Astrocyte of the spinal cord (primary cell): ENCODE data around the gene ZNF326.

Source experiments
- DNase-seq: peaks from one replicate; pipeline ENCODE4 v3.0.0; 2011; ENCODE audit warnings: low read depth, low spot score
- H3K4me3 ChIP-seq: 2 replicates; pipeline ENCODE4 v1.5.1; 2011; ENCODE audit warnings: low read depth, mild to moderate bottlenecking, low read length, moderate library complexity
- in situ Hi-C: cut with HindIII; loops from 2 replicates; pipeline ENCODE4 v1.10.0; 2017; ENCODE audit warnings: low sequenced_read_pairs
- TF ChIP-seq, protein P1 (sequence below): IDR thresholded peaks from 2 replicates; pipeline ENCODE4 v1.5.1; 2012; ENCODE audit warnings: low read depth, mild to moderate bottlenecking, low read length, inconsistent platforms

The ZNF326 gene

GRCh38 chr1:89951766-89952604, 42.9 kb upstream of the ZNF326 start:
- in situ Hi-C loops, result no loop called here
- peak; percentile 80 for DNase-seq
- TF ChIP-seq, protein P1, sequence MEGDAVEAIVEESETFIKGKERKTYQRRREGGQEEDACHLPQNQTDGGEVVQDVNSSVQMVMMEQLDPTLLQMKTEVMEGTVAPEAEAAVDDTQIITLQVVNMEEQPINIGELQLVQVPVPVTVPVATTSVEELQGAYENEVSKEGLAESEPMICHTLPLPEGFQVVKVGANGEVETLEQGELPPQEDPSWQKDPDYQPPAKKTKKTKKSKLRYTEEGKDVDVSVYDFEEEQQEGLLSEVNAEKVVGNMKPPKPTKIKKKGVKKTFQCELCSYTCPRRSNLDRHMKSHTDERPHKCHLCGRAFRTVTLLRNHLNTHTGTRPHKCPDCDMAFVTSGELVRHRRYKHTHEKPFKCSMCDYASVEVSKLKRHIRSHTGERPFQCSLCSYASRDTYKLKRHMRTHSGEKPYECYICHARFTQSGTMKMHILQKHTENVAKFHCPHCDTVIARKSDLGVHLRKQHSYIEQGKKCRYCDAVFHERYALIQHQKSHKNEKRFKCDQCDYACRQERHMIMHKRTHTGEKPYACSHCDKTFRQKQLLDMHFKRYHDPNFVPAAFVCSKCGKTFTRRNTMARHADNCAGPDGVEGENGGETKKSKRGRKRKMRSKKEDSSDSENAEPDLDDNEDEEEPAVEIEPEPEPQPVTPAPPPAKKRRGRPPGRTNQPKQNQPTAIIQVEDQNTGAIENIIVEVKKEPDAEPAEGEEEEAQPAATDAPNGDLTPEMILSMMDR, result no peak
- H3K4me3 ChIP-seq, result no peak overlapping the region

- no peak for DNase-seq
- in situ Hi-C loops, result no loop called here
- TF ChIP-seq, protein P1, result no peak
- no peak overlapping the region for H3K4me3 ChIP-seq
Measured at GRCh38 chr1:89952605-89953130, 42.2 kb upstream of the ZNF326 start.

DNA sequence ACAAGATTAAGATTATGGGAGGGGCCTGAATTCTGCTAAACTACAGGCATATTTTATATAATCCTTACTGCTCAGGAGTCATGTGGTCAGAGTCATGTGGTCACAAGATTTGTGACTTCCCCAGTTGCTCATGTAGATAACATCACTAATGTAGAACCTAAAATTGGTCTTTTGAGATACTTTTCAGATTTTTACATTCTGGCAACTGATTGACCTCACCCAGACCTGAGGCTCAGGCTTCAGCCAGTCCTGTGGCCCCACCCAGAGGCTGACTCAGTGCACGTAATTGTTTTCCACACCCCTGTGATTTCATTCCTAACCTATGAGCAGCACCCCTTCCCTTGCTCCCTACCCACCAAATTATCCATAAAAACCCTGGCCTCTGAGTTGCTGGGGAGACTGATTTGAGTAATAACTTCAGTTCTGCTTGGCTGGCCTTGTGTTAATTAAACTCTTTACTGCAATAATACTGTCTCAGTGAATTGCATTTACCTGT, 41.7 kb upstream of the ZNF326 start:
- TF ChIP-seq, protein P1, result peak; percentile 24

GRCh38 chr1:89953929-89954328, 41.0 kb upstream of the ZNF326 start:
- H3K4me3 ChIP-seq, result no peak overlapping the region
- in situ Hi-C loops, result no loop called here
- TF ChIP-seq, protein P1, result no peak
- no peak for DNase-seq

More for the DNA sequence above, 41.7 kb upstream of the ZNF326 start:
- DNase-seq, result peak; percentile 89
- in situ Hi-C loops, result no loop called here
- H3K4me3 ChIP-seq, result no peak overlapping the region

GRCh38 chr1:89954401-89954800, 40.5 kb upstream of the ZNF326 start:
- no peak overlapping the region for H3K4me3 ChIP-seq
- TF ChIP-seq, protein P1, result no peak
- no peak for DNase-seq
- in situ Hi-C loops, result no loop called here

GRCh38 chr1:89955311-89956205, 39.4 kb upstream of the ZNF326 start:
- TF ChIP-seq, protein P1, result no peak
- no peak overlapping the region for H3K4me3 ChIP-seq
- DNase-seq, result no peak
- in situ Hi-C loops, result no loop called here
